ENCODE measurements around the gene MYH13. TPM values are rescaled to one million over a fixed set of nuclear protein-coding genes. Genes with fewer than 3 reads are reported as not detected.

The MYH13 gene
- total and polyA plus RNA-seq, 9 of the 15 experiments (the other 6 are each of a cell fraction or from before 2014, with no cell fraction given) = 0.01 TPM; not detected in 8

DNA sequence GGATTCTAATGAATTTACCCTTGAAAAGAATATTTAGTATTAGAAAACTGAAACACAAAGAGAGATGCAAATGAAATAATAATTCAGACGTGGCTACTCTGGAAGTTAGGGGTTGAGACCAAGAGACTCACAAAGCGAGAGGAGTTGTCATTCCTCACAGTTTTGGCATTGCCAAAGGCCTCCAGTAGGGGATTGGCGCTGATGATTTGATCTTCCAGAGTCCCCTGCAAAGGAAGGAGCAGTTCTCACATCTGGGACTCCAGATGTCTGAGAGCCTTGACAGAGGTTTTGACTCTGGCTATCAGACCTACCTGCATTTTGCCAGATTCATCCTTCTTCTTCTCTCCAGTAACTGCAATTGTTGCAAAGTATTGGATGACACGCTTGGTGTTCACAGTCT lies 42.4 kb upstream of the MYH13 start:
- Histone ChIP-seq H4K20me1 (replicated peaks; ENCODE audit: control insufficient read depth, insufficient read depth, low read length) (no peaks in the 10 kb centered on the region), H2AFZ (ENCODE audit: low read depth, low read length) (no peak overlapping the region), H3K9ac (ENCODE audit: insufficient read depth in 1 of 2, low read depth in 2 of 2, low read length in 2 of 2) (no peak overlapping the region), H3K79me2 (ENCODE audit: control insufficient read depth, insufficient read depth, low read length) (no peaks in the 10 kb centered on the region), H3K4me1 (replicated peaks in 1 of 2; ENCODE audit: control insufficient read depth in 2 of 2, insufficient read depth in 2 of 2, low read length in 2 of 2) (no peaks in the 10 kb centered on the region), H3K9me1 (ENCODE audit: control insufficient read depth, insufficient read depth, low read length) (no peaks in the 10 kb centered on the region), H3K9me3 (replicated peaks; ENCODE audit: control insufficient read depth, insufficient read depth, low read depth, low read length) (no peaks in the 10 kb centered on the region), H3K27me3 (ENCODE audit: control insufficient read depth in 2 of 2, insufficient read depth in 2 of 2, low read length in 2 of 2) (no peaks in the 10 kb centered on the region), H3K4me3 (no peak overlapping the region), H3K36me3 (ENCODE audit: control insufficient read depth, insufficient read depth, low read length) (no peaks in the 10 kb centered on the region), H3K4me2 (ENCODE audit: insufficient read depth, low read length) (no peak overlapping the region), H3K27ac (ENCODE audit: extremely low read depth, low read depth, low read length) (no peak overlapping the region)
- in situ Hi-C loops (cut with MboI) = no loop called here
- CTCF ChIA-PET (ENCODE audit: low intra/inter-chr PET ratio) = no interaction called here
- ATAC-seq (no peak), FAIRE-seq (no peak), DNase-seq (ENCODE audit: extremely low read depth in 1 of 4, low spot score in 3 of 4) (no peak)
- 3% methylated on average over 4 of the region's 4 CpGs for WGBS (ENCODE audit: insufficient coverage, low coverage, missing lambda C conversion rate)
- no TSS peak for BruUV-seq (replicated peaks)
- TF ChIP-seq, protein P1, sequence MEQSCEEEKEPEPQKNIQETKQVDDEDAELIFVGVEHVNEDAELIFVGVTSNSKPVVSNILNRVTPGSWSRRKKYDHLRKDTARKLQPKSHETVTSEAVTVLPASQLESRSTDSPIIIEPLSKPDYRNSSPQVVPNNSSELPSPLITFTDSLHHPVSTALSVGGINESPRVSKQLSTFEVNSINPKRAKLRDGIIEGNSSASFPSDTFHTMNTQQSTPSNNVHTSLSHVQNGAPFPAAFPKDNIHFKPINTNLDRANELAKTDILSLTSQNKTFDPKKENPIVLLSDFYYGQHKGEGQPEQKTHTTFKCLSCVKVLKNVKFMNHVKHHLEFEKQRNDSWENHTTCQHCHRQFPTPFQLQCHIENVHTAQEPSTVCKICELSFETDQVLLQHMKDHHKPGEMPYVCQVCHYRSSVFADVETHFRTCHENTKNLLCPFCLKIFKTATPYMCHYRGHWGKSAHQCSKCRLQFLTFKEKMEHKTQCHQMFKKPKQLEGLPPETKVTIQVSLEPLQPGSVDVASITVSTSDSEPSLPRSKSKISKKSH (CRISPR knock-in tag; IDR thresholded peaks at IDR 0.05) = no peak
- TF ChIP-seq, protein P2, sequence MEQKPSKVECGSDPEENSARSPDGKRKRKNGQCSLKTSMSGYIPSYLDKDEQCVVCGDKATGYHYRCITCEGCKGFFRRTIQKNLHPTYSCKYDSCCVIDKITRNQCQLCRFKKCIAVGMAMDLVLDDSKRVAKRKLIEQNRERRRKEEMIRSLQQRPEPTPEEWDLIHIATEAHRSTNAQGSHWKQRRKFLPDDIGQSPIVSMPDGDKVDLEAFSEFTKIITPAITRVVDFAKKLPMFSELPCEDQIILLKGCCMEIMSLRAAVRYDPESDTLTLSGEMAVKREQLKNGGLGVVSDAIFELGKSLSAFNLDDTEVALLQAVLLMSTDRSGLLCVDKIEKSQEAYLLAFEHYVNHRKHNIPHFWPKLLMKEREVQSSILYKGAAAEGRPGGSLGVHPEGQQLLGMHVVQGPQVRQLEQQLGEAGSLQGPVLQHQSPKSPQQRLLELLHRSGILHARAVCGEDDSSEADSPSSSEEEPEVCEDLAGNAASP (IDR thresholded peaks at IDR 0.05) = no peak
- TF ChIP-seq ZNF830 (CRISPR knock-in tag; IDR thresholded peaks at IDR 0.05) (no peak), ZNF197 (CRISPR knock-in tag; IDR thresholded peaks at IDR 0.05; ENCODE audit: low read depth) (no peak), ZBED1 (IDR thresholded peaks at IDR 0.05) (no peak), KLF1 (tag; IDR thresholded peaks at IDR 0.05) (no peak), BHLHE40 (IDR thresholded peaks at IDR 0.05; ENCODE audit: low read length) (no peak), ZNF764 (CRISPR knock-in tag; IDR thresholded peaks at IDR 0.05; ENCODE audit: low read depth) (no peak)
- POLR2A ChIA-PET = no interaction called here
- intact Hi-C loops (cut with micrococcal nuclease) = no loop called here
